Retina (tissue), 1 donor: Measurements from ENCODE around the gene SEC14L3.
"Not testable (repeated sequence)": the region's sequence is repeated elsewhere in the genome, so short reads cannot be mapped to it uniquely, and the experiment has no call there.

Experiments
- DNase-seq: peaks from one replicate; pipeline ENCODE4 v3.0.0-alpha.2; 2016

Gene SEC14L3

GRCh38 chr22:30485362-30485988, 13.7 kb upstream of the SEC14L3 start:
- DNase-seq, result peak; percentile 86

GRCh38 chr22:30483169-30483568, 11.4 kb upstream of the SEC14L3 start:
- no peak for DNase-seq

GRCh38 chr22:30481711-30482110, 9.9 kb upstream of the SEC14L3 start:
- no peak for DNase-seq

GRCh38 chr22:30479981-30480380, 8.2 kb upstream of the SEC14L3 start:
- no peak for DNase-seq

GRCh38 chr22:30474683-30475424, 3.0 kb upstream of the SEC14L3 start:
- no peak for DNase-seq

- DNase-seq, result no peak
These were observed 2.3 kb upstream of the SEC14L3 start for GRCh38 chr22:30474121-30474520.

- no peak for DNase-seq
These were observed 1.3 kb upstream of the SEC14L3 start for GRCh38 chr22:30472994-30473720.

- no peak for DNase-seq
These were observed 1.2 kb downstream of the SEC14L3 start for GRCh38 chr22:30470655-30471054.

- DNase-seq, result no peak
These were observed 2.7 kb downstream of the SEC14L3 start for GRCh38 chr22:30469165-30469564.

- not testable (repeated sequence) for DNase-seq
These were observed 11.3 kb downstream of the SEC14L3 start for GRCh38 chr22:30460555-30460954.

- DNase-seq, result no peak
These were observed 11.7 kb downstream of the SEC14L3 start for GRCh38 chr22:30460147-30460546.

- no peak for DNase-seq
These were observed 12.4 kb downstream of the SEC14L3 start for GRCh38 chr22:30459181-30460052.

GRCh38 chr22:30457981-30458380, 13.8 kb downstream of the SEC14L3 start:
- no peak for DNase-seq

GRCh38 chr22:30455075-30455840, 16.6 kb downstream of the SEC14L3 start:
- DNase-seq, result no peak

- no peak for DNase-seq
These were observed 17.9 kb downstream of the SEC14L3 start for GRCh38 chr22:30453731-30454510.

- no peak for DNase-seq
These were observed 19.0 kb downstream of the SEC14L3 start for GRCh38 chr22:30452861-30453260.

- DNase-seq, result not testable (repeated sequence)
These were observed 20.3 kb downstream of the SEC14L3 start for GRCh38 chr22:30451488-30451887.

- DNase-seq, result no peak
These were observed 24.2 kb downstream of the SEC14L3 start for GRCh38 chr22:30447656-30448055.

GRCh38 chr22:30445438-30446145, 26.2 kb downstream of the SEC14L3 start:
- DNase-seq, result peak; percentile 44

GRCh38 chr22:30444632-30445437, 27.0 kb downstream of the SEC14L3 start:
- peak; percentile 90 for DNase-seq
